Thoracic aorta (tissue), 2 donors: ENCODE data around the gene ENAH. TPM values are rescaled to one million over a fixed set of nuclear protein-coding genes. Genes with fewer than 3 reads are reported as not detected.

Source experiments
- ATAC-seq: fragments of 150-250 bp; one replicate; pipeline ENCODE4 v1.8.0; 2017; ENCODE audit warnings: low read depth; ENCODE audit not compliant: insufficient number of reproducible peaks, low FRiP score
- DNase-seq: peaks from one replicate; pipeline ENCODE4 v3.0.0-alpha.2; 2020; ENCODE audit warnings: low spot score
- H3K27ac ChIP-seq, 2 donors: fragments of 200-600 bp; sonication (generic); 1 replicate in 1 of 2; 2 replicates in 1 of 2; pipeline ENCODE4 v1.5.1; 2016; ENCODE audit warnings: mild to moderate bottlenecking in 2 of 2, moderate library complexity in 2 of 2
- H3K27me3 ChIP-seq: fragments of 200-600 bp; sonication (generic); replicated peaks from 2 replicates; pipeline ENCODE4 v1.6.0; 2016; ENCODE audit warnings: mild to moderate bottlenecking; ENCODE audit not compliant: insufficient read depth
- H3K36me3 ChIP-seq: fragments of 200-600 bp; sonication (generic); one replicate; pipeline ENCODE4 v1.5.1; 2016
- H3K4me1 ChIP-seq, 2 donors: fragments of 200-600 bp; sonication (generic); 1 replicate in 1 of 2; 2 replicates in 1 of 2; pipeline versions ENCODE4 v1.5.1 to v1.6.0; 2016; ENCODE audit warnings: low read depth in 2 of 2, mild to moderate bottlenecking in 1 of 2; ENCODE audit not compliant: control insufficient read depth in 1 of 2
- H3K4me3 ChIP-seq: fragments of 200-600 bp; sonication (generic); 2 replicates; pipeline ENCODE4 v1.5.1; 2016; ENCODE audit warnings: mild to moderate bottlenecking
- H3K9me3 ChIP-seq: fragments of 200-600 bp; sonication (generic); 2 replicates; pipeline ENCODE4 v1.5.1; 2016
- total RNA-seq, 2 donors: library from RNA; depleted of rRNA; stranded (reverse); fragments of >200 nt; gene quantifications; one replicate each; pipeline versions ENCODE4 v1.1.0 to v1.2.3, GENCODE V29; 2016
- TF ChIP-seq, protein P1 (sequence below): fragments of 200-600 bp; sonication (generic); IDR thresholded peaks from one replicate; pipeline ENCODE4 v1.5.1; 2019; ENCODE audit warnings: antibody characterized with exemption

The ENAH gene
- total RNA-seq, 2 donors from 2014 or later, result 111 to 119 TPM

DNA sequence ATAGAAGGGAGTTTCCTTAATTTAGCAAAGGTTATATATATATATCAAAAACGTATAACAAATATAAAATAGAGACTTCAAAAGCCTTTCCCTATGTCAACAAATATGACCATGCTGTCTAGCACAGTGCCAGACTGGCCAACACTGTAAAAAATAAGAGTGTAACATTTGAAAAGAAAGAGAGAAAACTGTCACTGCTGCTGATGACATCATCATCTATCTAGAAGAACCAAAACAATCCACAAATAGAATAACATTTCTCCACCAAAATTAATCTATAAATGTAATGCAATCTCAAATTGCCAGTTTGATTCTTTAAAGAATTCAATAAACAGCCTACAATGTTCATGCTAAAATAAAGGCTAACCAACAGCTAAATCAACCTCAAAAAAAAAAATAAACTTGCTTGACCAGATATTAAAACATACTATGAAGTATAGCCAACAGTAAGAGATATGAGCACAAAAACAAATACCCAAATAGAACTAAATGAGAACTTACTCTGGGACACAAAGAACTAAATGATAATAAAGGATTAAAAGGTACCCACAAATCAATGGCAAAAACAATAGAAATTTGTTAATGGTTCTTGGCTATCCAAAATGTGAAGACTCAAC, 50.2 kb downstream of the ENAH start:
- TF ChIP-seq, protein P1, sequence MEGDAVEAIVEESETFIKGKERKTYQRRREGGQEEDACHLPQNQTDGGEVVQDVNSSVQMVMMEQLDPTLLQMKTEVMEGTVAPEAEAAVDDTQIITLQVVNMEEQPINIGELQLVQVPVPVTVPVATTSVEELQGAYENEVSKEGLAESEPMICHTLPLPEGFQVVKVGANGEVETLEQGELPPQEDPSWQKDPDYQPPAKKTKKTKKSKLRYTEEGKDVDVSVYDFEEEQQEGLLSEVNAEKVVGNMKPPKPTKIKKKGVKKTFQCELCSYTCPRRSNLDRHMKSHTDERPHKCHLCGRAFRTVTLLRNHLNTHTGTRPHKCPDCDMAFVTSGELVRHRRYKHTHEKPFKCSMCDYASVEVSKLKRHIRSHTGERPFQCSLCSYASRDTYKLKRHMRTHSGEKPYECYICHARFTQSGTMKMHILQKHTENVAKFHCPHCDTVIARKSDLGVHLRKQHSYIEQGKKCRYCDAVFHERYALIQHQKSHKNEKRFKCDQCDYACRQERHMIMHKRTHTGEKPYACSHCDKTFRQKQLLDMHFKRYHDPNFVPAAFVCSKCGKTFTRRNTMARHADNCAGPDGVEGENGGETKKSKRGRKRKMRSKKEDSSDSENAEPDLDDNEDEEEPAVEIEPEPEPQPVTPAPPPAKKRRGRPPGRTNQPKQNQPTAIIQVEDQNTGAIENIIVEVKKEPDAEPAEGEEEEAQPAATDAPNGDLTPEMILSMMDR, result no peak
- Histone ChIP-seq H3K9me3 (no peaks in the 10 kb centered on the region), H3K4me1 (peaks cover 45 to 69% of the 10 kb centered on the region in 2 donors), H3K27ac (peak overlapping the region in 1 of 2 donors; percentile 2), H3K4me3 (no peak overlapping the region), H3K36me3 (no peaks in the 10 kb centered on the region), H3K27me3 (no peaks in the 10 kb centered on the region)
- ATAC-seq, result no peak
- DNase-seq, result no peak

DNA sequence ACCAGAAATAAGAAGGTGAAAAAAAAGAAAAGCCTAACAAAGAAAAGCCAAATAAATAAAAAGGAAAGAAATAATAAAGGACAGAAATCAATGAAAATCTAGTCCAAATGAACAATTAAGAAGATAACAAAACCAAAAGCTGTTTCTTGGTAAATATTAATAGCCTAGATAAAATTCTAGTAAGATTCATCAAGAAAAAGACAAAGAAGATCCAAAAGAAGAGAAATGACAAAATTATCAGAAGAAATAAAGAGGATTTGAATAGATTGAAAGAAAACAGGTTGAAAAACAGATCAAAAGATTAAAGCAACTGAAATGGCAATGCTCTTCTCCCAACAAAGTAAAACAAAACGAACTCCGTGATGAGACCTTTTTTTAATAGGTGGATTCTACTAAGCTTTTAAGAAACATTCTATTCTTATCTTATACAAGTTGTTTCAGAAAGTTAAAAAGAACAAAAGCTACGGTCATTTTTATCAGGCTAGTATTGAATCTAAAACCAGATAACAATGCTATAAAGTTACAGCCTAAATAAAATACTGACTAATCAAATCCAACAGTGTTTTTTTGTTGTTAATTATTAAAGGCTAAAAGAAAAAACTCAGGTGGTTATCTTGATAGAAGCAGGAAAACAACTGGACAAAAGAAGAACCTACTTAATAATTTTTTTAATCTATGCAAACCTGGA, 50.9 kb downstream of the ENAH start:
- Histone ChIP-seq H3K27me3 (no peaks in the 10 kb centered on the region), H3K4me1 (peaks cover 39 to 69% of the 10 kb centered on the region in 2 donors), H3K27ac (peak overlapping the region; percentile 2 to 25), H3K4me3 (peak overlapping the region; percentile 14), H3K36me3 (no peaks in the 10 kb centered on the region), H3K9me3 (no peaks in the 10 kb centered on the region)
- DNase-seq (no peak), ATAC-seq (no peak)
- TF ChIP-seq, protein P1, result no peak

DNA sequence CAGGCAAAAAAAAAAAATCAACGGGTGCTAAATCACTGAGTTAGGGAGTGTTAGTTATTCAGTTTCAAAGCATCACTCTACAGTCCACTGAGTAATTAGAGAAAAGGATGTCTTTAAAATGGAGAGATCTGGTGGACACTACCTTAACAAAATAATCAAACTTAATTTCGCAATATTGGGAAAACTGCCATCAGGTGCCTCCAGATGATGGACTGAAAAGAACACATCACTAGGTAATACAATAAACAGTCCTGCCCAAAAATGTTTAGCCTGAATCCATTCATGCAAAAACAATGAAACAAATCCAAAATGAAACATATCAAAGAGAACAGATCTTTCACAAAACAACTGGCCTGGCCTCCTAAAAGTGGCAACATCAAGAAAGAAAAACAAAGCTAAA, 54.1 kb downstream of the ENAH start:
- Histone ChIP-seq H3K27ac (no peak overlapping the region), H3K36me3 (no peaks in the 10 kb centered on the region), H3K4me3 (no peak overlapping the region), H3K9me3 (no peaks in the 10 kb centered on the region), H3K27me3 (no peaks in the 10 kb centered on the region), H3K4me1 (peaks cover 26 to 64% of the 10 kb centered on the region in 2 donors)
- TF ChIP-seq, protein P1, result no peak
- DNase-seq (no peak), ATAC-seq (no peak)

DNA sequence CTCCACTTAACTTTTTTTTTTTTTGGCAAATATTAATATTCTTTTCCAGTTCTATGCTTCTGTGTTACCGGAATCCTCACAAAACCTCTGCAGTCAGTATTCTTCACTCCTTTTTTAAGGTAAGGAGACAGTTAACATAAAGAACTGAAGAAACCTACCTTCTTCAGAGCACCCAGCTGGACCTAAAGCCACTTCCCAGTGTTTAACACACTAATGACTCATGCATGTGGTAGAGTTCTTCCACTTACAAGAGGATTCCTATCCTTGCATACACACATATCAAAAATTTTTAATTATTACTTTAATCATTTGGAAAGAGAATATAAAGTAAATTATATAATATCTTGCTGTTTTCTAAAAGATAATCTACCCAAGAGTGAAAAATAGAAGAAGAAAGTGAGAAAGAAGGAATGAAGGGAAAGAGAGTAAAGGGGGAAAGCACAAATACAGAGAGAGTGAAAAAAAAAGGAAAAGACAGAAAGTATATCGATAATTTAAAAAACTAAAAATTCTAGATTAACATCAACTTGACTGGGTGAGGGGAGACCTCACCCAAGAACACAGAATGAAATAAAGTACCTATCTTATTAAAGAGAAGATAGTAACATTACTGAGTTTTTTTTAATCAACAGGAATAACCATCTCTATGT, 54.9 kb downstream of the ENAH start:
- ATAC-seq, result no peak
- Histone ChIP-seq H3K4me3 (no peak overlapping the region), H3K9me3 (no peaks in the 10 kb centered on the region), H3K27ac (no peak overlapping the region), H3K27me3 (no peaks in the 10 kb centered on the region), H3K36me3 (no peaks in the 10 kb centered on the region), H3K4me1 (peaks cover 20 to 64% of the 10 kb centered on the region in 2 donors)
- no peak for DNase-seq
- TF ChIP-seq, protein P1, result no peak

DNA sequence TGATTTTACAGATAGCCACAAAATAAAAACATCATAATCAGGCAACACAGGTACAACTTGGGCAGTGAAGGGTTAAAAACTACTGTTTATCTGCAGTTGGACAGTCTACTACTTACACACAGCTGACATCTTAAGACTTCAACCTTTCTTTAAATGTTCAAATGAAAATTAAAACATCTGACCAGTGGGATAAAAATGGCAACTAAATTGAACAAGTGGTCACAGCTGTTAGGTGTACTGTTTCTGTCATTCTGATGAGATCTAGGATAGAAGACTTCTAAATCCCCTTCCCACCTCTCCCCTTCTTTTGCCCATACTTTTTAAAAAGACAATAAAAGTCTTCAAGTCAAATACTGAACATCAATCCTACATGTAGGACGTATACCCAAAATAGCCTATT, 56.2 kb downstream of the ENAH start:
- ATAC-seq (no peak), DNase-seq (no peak)
- Histone ChIP-seq H3K27ac (no peak overlapping the region), H3K9me3 (no peaks in the 10 kb centered on the region), H3K4me1 (peaks cover 16 to 65% of the 10 kb centered on the region in 2 donors), H3K36me3 (no peaks in the 10 kb centered on the region), H3K27me3 (no peaks in the 10 kb centered on the region), H3K4me3 (no peak overlapping the region)
- TF ChIP-seq, protein P1, result no peak
